ELR (cell line): ENCODE data around the gene CCSER2.
"Not testable (repeated sequence)": the region's sequence is repeated elsewhere in the genome, so short reads cannot be mapped to it uniquely, and the experiment has no call there.

Source experiments
- DNase-seq: peaks from one replicate; pipeline ENCODE4 v3.0.0-alpha.2; 2015; ENCODE audit warnings: low read depth

The CCSER2 gene

GRCh38 chr10:84522612-84523462 is 194.4 kb downstream of the CCSER2 start:
- DNase-seq, result no peak

GRCh38 chr10:84523526-84523925 is 195.1 kb downstream of the CCSER2 start:
- DNase-seq, result no peak

GRCh38 chr10:84524435-84524834 is 196.0 kb downstream of the CCSER2 start:
- no peak for DNase-seq

GRCh38 chr10:84525120-84525806 is 196.9 kb downstream of the CCSER2 start:
- DNase-seq, result no peak

- DNase-seq, result not testable (repeated sequence)
Observed at GRCh38 chr10:84525807-84526182, 197.4 kb downstream of the CCSER2 start.

- DNase-seq, result not testable (repeated sequence)
Observed at GRCh38 chr10:84527386-84527785, 199.0 kb downstream of the CCSER2 start.

GRCh38 chr10:84528526-84528925 is 200.1 kb downstream of the CCSER2 start:
- not testable (repeated sequence) for DNase-seq

GRCh38 chr10:84530724-84531325 is 202.4 kb downstream of the CCSER2 start:
- no peak for DNase-seq

GRCh38 chr10:84531396-84531795 is 203.0 kb downstream of the CCSER2 start:
- DNase-seq, result peak; percentile 48

- DNase-seq, result no peak
Observed at GRCh38 chr10:84534168-84534567, 205.8 kb downstream of the CCSER2 start.

- DNase-seq, result peak; percentile 81
Observed at GRCh38 chr10:84537447-84537931, 209.1 kb downstream of the CCSER2 start.

- DNase-seq, result no peak
Observed at GRCh38 chr10:84538036-84538435, 209.6 kb downstream of the CCSER2 start.

- peak; percentile 33 for DNase-seq
Observed at GRCh38 chr10:84539216-84539615, 210.8 kb downstream of the CCSER2 start.

GRCh38 chr10:84540022-84540616 is 211.7 kb downstream of the CCSER2 start:
- DNase-seq, result peak; percentile 92

GRCh38 chr10:84540617-84541288 is 212.4 kb downstream of the CCSER2 start:
- peak; percentile 77 for DNase-seq

GRCh38 chr10:84541289-84541637 is 212.9 kb downstream of the CCSER2 start:
- DNase-seq, result peak; percentile 9

- DNase-seq, result no peak
Observed at GRCh38 chr10:84542522-84543490, 214.4 kb downstream of the CCSER2 start.

GRCh38 chr10:84543948-84544347 is 215.6 kb downstream of the CCSER2 start:
- peak; percentile 36 for DNase-seq

GRCh38 chr10:84545651-84546050 is 217.3 kb downstream of the CCSER2 start:
- DNase-seq, result no peak

GRCh38 chr10:84546609-84547008 is 218.2 kb downstream of the CCSER2 start:
- no peak for DNase-seq

GRCh38 chr10:84547616-84548015 is 219.2 kb downstream of the CCSER2 start:
- DNase-seq, result no peak
